NCI-H2196 treated with DMSO at 0.1 percent for 48 hours (cell line): Measurements from ENCODE around the gene GPR32.
"Not testable (repeated sequence)": the region's sequence is repeated elsewhere in the genome, so short reads cannot be mapped to it uniquely, and the experiment has no call there.

Experiments
- DNase-seq: peaks from one replicate; lab custom pipeline; 2025; ENCODE audit not compliant: unreplicated experiment; lab: John Stamatoyannopoulos, UW

GPR32 gene

GRCh38 chr19:50779504-50780457, 9.5 kb downstream of the GPR32 start:
- no peak for DNase-seq

- DNase-seq, result no peak
These were observed 10.6 kb downstream of the GPR32 start for GRCh38 chr19:50780753-50781435.

- DNase-seq, result not testable (repeated sequence)
These were observed 13.5 kb downstream of the GPR32 start for GRCh38 chr19:50783848-50784152.

GRCh38 chr19:50784710-50785109, 14.4 kb downstream of the GPR32 start:
- no peak for DNase-seq

DNA sequence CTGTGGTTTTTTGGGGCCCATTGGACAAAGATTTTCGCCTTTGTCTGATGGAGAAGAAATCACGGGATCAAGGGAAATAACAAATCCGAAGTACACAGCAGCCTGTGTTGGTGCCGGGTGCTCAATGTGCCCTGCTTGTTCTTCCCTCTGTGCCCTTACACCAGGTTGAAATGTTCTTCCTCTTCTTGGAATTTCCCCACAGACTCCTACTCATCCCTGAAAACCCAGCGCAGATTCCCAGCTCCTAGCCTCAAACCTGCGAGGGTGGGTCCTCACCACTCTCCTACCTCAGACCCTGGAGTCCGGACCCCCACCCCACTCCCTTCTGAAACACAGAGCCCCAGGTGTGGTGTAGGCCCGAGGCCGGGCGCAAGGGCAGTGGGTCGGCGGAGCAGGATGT, 15.1 kb downstream of the GPR32 start:
- no peak for DNase-seq

GRCh38 chr19:50790396-50790795, 20.1 kb downstream of the GPR32 start, which contains the start of gene ACP4:
Gene ACP4 (plus strand): TSS chr19:50790415. CDS start chr19:50790415, 0 bp downstream.
- DNase-seq, result no peak

DNA sequence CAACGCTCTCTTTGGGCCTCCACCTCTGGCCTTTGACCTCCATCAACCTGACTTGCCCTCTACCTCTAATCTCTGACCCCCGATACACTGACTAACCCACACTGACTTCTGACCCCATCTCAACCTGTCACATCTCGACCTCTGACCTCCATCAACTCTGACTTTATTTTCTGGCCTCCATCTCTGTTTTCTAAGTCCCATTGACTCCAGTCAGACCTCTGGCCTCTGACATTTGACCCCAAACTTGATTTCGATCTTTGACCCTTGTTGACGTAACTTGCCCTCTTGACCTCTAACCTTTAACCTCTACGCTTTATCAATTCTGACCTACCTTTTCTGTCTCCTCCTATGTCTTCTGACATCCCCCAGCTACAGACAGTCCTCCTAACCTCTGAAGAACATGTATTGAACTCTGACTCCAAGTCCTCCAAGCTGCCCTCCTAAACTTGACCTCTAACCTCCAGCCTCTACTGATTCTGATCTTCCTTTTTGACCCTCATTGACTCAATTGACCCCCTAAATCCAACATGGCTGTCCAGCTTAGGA, 20.7 kb downstream of the GPR32 start:
- DNase-seq, result no peak

DNA sequence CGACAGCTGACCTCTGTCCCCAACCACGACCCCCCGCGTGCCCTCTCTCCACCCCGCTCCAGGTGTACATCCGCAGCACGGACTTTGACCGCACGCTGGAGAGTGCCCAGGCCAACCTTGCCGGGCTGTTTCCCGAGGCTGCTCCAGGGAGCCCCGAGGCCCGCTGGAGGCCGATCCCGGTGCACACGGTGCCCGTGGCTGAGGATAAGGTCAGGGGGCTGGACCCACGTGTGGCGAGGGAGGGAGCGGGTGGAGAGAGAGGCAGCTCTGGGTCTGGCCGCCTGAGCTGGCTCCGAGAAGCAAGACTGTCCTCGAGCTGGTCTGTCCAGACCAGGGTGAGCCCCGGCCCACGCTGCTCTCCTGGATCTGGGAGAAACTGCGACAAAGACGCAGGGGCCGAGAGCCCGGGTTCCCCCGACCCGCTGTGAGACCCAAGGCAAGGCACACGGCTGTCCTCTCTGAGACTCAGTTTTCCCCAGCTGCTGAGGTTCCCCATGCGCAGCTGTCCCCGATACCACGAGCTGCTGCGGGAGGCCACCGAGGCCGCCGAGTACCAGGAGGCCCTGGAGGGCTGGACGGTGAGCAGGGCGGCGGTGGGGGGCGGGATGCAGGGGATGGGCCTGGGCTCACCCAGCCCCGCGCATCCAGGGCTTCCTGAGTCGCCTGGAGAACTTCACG, 21.5 kb downstream of the GPR32 start:
- DNase-seq, result no peak

DNA sequence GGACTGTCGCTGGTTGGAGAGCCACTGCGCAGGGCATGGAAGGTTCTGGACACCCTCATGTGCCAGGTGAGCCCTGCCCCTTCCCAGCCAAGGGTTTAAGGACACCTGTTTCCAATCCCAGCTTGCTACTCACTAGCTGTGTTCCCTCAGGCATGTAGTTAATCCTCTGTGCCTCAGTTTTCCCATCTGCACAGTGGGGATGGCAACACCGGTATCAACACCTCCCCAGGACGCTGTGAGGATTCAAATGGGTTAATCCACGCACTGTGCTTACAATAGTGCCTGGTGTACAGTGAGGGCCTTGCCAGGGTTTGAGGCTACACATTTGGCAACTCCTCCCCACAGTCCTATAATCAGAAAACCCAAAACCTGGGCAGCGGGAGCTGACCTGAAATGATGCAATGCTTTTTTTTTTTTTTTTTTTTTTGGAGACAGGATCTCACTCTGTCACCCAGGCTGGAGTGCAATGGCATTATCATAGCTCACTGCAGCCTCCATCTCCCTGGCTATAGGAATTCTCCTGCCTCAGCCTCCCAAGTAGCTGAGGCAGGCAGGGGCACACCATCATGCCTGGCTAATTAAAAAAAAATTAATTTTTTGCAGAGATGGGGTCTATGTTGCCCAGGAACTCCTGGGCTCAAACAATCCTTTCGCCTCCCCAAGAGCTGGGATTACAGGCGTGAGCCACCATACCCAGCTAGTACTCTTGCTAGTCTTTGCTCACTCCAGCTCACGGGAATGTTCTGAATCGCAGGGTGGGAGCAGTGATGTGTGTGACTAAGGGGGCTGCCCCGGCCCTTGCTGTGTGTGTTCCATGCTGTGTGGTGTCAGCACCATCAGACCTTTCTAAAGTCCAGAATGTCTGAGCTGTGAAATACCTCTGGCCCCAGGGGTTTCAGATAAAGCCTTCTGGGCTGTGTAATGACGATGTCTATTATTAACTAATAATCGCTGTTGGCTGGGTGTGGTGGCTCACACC, 22.3 kb downstream of the GPR32 start:
- no peak for DNase-seq

GRCh38 chr19:50793558-50794065, 23.3 kb downstream of the GPR32 start:
- no peak for DNase-seq

- no peak for DNase-seq
These were observed 24.0 kb downstream of the GPR32 start for GRCh38 chr19:50794074-50794875.

GRCh38 chr19:50794876-50795663, 24.8 kb downstream of the GPR32 start:
- DNase-seq, result no peak

- no peak for DNase-seq
These were observed 25.4 kb downstream of the GPR32 start for GRCh38 chr19:50795664-50796073.

DNA sequence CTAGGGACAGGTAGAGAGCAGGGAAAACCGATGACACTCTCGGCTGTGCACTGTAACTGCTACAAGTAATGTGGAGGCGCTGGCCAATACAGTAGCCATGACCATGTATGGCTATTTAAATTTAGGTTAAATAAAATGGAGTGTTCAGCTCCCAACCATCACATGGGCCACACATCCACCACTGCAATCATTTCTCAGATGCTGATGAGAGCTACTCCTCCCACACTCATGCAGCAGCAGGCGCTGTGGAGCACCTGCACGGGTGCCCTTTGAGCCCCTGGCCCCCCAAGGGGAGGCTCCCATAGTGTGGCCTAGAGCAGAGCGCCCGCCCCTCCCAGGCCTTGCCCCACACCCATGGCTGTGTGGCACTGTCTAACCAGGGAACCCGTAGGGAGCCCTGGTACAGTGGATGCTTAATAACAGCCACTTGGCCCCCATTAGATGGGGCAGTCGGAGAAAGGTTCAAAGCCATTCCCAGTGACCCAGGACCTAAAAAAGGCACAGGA, 25.9 kb downstream of the GPR32 start:
- no peak for DNase-seq

- no peak for DNase-seq
These were observed 26.6 kb downstream of the GPR32 start for GRCh38 chr19:50796634-50797428.

GRCh38 chr19:50797429-50797780, 27.1 kb downstream of the GPR32 start:
- DNase-seq, result no peak
